ENCODE data around the gene GMNN.
"Not testable (repeated sequence)": the region's sequence is repeated elsewhere in the genome, so short reads cannot be mapped to it uniquely, and the experiment has no call there.

Gene GMNN

DNA sequence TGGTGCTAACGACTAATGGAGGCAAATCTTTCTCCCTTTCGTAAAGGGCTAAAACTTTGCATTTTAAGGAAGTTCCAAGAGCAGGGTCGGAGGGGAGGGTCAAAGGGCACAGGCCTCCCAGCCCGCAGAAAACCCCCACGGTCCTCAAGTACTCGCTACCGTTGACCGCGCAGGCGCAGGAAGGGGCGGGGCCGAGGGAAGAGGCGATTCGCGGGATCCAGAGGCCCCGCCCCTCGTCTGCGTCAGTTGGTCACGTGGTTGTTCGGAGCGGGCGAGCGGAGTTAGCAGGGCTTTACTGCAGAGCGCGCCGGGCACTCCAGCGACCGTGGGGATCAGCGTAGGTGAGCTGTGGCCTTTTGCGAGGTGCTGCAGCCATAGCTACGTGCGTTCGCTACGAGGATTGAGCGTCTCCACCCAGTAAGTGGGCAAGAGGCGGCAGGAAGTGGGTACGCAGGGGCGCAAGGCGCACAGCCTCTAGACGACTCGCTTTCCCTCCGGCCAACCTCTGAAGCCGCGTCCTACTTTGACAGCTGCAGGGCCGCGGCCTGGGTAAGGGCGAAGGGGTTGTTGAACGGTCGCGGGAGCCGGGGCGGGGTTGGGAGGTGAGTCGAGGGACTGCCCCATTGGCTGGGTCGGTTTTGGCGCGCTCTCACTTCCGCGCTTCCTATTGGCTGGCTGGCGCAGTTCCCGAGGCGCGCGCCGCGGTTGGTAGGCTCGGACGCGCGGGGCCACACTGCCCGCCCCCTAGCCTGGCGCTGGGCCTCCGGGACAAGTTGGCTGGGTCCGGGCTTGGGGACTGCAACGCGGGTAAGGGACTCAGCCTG lies at the start of gene GMNN:
GMNN (plus strand) TSS at position 242 of the 824 bp plus-strand sequence. CDS start 2,310 bp downstream, outside the sequence.
- peak; percentile 56 for DNase-seq (ENCODE audit: low read depth)

DNA sequence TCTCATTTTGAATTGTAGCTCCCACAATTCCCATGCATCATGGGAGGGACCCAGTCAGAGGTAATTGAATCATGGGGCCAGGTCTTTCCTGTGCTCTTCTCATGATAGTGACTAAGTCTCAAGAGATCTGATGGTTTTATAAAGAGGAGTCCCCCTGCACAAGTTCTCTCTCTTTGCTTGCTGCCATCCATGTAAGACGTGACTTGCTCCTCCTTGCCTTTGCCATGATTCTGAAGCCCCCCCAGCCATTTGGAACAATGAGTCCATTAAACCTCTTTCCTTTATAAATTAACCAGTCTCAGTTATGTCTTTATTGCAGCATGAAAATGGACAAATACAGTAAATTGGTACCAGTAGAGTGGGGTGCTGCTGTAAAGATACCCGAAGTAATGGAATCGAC lies 44.1 kb upstream of the GMNN start:
- not testable (repeated sequence) for DNase-seq (ENCODE audit: low read depth)

DNA sequence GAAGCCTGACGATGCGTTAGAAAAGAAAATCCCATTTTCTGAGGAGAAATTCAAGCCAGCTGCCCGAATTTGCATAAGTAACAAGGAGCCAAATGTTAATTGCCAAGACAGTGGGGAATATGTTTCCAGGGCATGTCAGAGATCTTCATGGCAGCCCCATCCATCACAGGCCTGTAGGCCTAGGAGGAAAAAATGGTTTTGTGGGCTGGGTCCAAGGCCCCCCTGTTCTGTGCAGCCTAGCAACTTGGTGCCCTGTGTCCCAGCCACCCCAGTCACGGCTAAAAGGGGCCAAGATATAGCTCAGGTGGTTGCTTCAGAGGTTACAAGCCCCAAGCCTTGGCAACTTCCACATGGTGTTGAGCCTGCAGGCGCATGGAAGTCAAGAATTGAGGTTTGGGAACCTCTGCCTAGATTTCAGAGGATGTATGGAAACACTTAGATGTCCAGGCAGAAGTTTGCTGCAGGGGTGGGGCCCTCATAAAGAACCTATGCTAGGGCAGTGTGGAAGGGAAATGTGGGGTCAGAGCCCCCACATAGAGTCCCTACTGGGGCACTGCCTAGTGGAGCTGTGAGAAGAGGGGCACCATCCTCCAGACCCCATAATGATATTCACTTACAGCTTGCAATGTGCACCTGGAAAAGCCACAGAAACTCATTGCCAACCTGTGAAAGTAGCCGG lies 43.1 kb upstream of the GMNN start:
- DNase-seq (ENCODE audit: low read depth) = not testable (repeated sequence)

DNA sequence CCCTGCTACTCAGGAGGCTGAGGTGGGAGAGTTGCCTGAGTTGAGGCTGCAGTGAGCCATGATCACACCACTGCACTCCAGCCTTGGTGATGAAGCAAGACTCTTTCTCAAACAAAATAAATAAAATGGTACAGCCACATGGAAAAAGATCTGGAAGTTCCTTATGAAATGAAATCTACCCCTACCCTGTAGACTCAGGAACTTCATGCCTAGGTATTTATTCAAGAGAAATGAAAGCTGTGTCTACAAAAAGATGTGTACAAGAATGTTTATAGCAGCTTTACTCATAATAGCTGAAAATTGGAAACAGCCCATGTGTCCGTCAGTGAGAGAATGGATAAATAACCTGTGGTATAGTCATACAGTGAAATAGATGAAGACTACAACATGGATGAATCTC lies 40.6 kb upstream of the GMNN start:
- DNase-seq (ENCODE audit: low read depth) = no peak

DNA sequence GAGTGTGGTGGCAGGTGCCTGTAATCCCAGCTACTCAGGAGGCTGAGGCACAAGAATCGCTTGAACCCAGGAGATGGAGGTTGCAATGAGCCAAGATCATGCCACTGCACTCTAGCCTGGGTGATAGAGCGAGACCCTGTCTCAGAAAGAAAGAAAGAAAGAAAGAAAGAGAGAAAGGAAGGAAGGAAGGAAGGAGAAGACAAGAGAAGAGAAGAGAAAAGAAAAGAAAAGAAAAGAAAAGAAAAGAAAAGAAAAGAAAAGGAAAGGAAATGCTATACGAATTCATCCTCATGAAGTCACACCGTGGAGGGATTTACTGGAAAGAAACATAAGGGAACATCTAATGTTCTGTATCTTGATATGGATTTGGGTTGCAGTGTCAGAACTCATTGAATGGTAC lies 40.0 kb upstream of the GMNN start:
- DNase-seq (ENCODE audit: low read depth) = not testable (repeated sequence)

DNA sequence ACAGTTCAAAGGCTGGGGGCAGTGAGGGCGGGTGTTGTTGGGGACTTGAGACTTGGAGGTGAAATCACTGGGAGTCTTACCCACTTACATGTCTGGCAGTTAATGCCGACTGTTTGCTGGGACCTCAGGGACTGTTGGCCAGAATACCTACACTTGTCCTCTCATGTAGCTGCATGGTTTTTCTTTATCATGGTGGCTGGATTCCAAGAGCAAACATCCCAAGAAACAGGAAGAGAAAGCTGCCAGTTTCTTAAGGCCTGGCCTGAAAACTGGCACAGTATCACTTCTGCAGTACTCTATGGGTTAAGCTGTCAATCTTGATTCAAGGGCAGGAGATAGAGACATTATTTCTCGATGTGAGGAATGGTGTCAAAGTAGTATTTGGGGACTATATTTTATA lies 36.0 kb upstream of the GMNN start:
- no peak for DNase-seq (ENCODE audit: low read depth)

DNA sequence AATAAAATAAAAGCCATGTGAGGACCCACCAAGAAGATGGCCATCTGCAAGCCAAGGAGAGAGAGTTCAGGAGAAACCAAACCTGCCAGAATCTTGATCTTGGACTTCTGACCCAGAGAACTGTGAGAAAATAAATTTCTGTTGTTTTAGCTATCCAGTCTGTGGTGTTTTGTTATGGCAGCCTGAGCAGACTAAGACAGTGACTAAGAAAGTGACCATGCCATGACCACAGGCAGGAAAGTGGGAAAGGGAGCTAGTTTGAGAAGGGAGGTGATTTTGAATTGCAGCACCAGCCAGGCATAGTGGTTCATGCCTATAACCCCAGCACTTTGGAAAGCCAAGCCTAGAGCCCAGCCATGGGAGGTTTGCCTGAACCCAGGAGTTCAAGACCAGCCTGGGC lies 33.9 kb upstream of the GMNN start:
- DNase-seq (ENCODE audit: low read depth) = no peak

DNA sequence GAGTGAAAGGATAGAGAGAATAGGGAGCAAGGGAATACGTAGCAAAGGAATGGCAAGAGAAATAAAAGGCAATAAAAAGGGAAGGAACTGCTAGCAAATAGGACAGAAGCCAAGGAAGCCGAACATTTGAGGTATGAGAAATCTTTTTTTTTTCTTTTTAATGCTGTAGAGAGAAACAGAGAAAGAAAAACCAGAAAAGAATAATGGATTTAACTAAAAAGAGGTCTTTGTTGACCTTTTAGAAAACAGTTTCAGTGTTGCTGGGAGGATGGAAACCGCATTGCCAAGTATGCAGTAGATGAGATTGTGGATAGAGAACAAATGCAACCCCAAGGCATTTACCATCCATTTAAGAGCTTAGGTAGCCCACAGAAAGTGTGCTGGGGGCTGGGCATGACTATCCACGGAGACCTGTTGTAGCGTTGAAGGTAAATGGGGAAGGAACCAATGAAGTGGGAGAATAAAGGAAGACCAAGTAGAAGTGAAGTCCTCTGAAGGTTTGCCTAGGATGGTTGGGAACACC lies 32.5 kb upstream of the GMNN start:
- DNase-seq (ENCODE audit: low read depth) = no peak

DNA sequence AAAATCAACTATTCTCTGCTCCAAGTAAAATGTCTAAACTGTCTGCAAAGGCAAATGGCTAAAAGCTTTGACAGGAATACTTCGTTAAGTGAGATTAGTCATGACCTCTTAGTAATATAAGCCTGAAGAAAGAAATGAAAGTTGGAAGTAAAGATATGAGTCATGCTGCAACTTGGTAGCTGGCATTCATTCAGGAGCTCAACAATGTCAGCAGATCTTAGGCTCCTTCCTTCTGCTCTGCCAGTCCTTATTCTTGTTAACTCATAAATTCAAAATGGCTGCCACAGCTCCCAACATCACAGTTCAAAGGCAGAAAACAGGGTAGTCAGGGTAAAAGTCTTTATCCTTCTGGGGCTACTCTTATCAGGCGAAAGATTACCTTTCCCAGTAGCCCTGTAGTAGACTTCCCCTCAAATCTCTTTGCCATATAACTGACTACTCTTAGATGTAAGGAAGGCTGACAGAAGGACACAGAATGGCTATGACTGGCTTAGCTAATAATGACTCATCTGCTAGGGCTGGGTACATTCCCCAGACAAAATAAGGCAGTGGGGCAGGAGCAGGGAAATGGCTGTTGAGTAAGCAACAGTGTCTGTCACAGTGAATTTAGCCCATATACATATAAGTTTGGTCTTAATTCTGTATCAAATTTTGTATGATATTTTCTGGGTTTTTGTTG lies 31.3 kb upstream of the GMNN start:
- DNase-seq (ENCODE audit: low read depth) = peak; percentile 92

DNA sequence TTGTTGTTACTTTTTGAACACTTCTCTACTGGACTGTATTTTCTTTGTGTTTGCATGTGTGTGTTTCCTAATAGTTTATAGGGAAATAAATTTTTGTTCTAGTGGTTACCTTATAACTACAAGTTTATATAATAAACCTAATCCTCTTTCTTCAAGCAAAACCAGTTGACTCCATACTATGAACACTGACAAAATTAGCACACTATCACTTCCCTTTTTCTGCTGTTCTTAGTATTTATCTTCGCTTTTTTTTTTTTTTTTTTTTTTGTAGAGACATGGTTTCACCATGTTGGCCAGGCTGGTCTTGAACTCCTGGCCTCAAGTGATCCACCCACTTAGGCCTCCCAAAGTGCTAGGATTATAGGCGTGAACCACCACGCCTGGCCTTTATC lies 30.8 kb upstream of the GMNN start:
- no peak for DNase-seq (ENCODE audit: low read depth)

DNA sequence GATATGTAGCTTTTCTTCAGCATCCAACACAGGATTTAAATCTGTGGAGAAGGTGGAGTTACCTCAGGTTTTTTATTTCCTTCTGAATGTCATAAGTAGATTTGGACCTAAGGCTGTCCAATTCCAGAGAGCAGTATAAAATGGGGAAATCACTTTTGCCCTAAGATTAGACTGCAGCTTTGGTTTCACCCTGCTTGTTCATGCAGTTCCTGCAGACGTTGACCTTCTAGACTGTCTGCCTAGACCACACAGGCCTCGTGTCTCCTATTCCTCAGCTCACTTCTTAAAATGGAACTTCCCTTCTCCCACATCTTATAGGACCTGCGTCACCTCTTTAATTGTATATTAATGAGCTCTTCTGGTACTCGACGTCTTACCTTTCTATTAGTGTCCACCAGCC lies 29.8 kb upstream of the GMNN start:
- DNase-seq (ENCODE audit: low read depth) = no peak

DNA sequence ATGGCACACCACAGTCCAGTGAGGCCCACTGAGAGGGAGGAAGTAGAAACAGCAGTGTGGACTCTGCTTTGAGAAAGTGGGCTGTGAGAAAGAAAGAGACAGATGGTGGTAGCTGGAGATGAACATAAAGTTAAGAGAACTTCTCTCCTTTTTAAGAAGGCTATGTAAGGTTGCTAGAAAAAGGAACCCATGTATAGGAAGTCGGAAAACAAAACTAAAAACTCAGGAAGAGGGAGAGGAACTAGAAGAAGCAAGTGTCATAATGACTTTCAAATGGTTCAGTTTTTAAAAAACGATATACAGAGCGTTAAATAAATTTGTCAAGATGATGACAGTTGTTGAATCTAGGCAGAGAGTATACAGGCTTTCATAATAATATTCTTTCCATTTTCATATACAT lies 25.4 kb upstream of the GMNN start:
- DNase-seq (ENCODE audit: low read depth) = no peak

DNA sequence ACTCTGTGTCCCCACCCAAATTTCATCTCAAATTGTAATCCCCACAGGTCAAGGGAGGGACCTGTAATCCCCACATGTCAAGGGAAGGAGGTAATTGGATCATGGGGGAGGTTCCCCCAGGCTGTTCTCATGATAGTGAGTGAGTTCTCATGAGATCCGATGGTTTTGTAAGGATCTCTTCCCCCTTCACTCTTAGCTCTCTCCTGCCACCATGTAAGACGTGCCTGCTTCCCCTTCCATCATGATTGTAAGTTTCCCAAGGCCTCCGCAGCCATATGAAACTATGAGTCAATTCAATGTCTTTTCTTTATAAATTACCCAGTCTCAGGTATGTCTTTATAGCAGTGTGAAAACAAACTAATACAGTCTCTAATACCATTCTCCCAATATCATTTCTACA lies 23.9 kb upstream of the GMNN start:
- not testable (repeated sequence) for DNase-seq (ENCODE audit: low read depth)

DNA sequence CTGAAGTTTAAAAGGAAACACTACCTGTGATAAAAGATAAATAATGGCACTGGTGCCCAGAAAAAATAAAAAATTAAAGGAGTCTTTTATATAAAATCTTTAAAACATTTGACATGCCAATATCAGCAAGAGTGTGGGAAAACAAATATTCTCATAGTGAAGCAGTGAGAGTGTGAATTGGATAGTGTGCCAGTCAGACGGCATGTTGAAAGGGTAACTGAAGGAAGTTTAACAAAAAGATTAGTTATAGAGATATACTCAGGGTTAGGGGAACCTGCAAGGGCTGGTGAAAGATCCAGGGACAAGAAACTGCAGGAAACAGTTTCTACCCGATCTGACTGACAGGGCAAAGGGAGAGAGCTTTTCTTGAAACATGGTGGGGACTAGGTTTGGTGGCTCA lies 22.2 kb upstream of the GMNN start:
- DNase-seq (ENCODE audit: low read depth) = no peak

DNA sequence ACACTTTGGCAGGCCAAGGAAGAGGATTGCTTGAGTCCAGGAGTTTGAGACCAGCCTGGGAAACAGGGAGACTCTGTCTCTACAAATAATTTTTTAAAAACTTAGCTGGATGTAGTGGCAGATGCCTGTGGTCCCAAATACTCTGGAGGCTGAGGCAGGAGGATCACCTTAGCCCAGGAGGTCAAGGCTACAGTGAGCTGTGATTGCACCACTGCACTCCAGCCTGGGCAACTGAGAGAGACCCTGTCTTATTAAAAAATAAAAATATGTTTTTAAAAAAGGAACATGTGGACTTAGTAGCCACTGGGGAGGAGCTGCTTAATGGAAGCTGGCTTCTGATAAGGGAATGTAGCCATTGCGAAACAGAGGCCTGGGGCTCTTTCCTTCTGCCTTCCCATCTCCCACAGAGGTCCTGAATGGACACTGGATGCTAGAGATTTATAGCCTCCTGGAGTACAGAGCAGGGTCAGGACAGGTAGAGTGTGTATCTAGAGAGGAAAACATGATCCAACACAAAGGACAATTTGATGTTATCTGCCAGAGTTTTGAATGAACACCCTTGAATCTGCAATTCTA lies 21.7 kb upstream of the GMNN start:
- DNase-seq (ENCODE audit: low read depth) = no peak

DNA sequence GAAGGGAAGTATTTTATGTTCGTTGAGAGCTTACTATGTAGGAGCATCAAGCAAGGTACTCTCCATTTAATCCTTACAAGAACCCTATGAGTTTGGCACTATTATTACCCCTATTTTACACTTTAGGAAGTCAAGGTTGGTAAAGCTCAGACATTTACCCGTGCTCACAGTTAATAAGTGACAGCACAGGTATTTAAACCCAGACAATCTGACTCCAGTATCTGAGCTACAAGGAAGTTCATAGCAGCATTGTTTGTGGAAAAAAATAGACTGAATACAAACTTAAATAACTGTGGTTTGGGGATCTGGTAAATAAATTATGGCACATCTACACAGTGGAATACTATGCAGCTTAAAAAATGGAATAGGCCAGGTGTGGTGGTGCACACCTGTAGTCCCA lies 21.2 kb upstream of the GMNN start:
- DNase-seq (ENCODE audit: low read depth) = no peak

DNA sequence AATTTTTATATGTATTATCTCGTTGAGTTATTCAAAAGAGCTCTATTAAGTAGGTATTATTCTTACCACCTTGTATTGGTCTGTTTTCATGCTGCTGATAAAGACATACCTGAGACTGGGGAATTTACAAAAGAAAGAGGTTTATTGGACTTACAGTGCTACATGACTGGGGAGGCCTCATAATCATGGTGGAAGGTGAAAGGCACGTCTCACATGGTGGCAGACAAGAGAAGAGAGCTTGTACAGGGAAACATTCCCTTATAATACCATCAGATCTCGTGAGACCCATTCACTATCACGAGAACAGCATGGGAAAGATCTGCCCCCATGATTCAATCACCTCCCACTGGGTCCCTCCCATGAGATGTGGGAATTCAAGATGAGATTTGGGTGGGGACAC lies 20.4 kb upstream of the GMNN start:
- DNase-seq (ENCODE audit: low read depth) = not testable (repeated sequence)

DNA sequence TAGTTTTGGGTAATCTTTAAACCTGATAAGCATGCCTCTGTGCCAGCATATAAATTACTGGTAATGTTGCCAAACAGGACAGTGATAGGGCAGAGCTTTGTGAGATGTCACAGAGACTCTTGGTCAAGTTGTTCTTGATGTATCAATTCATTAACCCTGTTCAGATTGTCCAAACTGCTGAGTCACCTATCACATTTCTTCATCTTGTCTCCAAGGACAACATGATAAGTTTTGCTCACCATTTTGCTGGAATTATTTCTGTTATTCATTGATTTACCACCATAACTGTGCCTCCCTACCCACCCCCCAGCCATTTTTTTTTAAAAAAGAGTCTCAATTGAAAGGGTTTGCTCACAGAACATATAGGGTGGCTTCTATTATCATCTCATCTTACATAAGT lies 19.5 kb upstream of the GMNN start:
- DNase-seq (ENCODE audit: low read depth) = no peak

DNA sequence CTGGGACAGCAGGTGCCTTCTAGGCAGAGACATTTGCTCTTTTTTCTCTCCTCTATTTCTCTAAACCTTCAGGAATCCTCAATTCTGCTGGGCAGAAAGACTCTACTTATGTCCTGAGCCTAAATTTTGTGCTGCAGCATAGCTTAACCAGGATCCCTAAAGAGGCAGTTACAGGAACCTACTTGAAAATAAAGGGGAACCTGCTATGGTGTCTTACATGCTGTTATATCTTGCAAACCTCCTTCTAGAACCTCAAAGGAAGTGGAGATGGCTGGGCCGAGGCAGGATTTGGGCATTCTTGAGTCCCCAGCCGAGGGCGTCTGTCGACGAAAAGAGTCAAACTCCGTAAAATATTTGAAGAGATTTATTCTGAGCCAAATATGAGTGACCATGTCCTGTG lies 17.1 kb upstream of the GMNN start:
- no peak for DNase-seq (ENCODE audit: low read depth)

DNA sequence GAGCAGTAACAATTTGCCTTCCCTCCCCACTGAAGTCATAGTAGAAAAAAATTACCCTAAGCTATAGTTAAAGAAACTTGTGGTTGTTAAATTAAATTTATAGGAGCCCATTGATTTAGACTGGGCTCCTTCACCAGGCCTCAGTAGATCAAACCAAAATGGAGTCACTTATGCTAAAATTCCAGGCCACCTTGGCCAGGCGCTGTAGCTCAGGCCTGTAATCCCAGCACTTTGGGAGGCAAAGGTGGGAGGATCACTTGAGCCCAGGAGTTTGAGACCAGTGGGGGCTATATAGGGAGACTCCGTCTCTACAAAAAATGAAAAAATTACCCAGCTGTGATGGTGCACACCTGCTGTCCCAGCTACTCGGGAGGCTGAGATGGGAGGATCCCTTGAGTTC lies 15.0 kb upstream of the GMNN start:
- DNase-seq (ENCODE audit: low read depth) = no peak

DNA sequence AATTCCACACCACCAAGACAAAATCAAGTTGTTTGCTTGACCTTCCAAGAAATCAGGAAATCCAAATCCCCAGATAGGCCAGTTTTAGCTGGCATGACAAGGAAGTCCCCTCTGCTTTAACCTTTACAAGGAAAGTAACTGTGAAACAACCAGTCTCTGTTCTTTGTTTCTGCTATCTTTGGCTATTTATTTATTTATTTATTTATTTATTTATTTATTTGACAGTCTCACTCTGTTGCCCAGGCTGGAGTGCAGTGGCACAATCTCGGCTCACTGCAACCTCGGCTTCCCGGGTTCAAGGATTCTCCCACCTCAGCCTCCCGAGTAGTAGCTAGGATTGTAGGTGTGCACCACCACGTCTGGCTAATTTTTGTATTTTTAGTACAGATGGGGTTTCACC lies 14.5 kb upstream of the GMNN start:
- DNase-seq (ENCODE audit: low read depth) = no peak

DNA sequence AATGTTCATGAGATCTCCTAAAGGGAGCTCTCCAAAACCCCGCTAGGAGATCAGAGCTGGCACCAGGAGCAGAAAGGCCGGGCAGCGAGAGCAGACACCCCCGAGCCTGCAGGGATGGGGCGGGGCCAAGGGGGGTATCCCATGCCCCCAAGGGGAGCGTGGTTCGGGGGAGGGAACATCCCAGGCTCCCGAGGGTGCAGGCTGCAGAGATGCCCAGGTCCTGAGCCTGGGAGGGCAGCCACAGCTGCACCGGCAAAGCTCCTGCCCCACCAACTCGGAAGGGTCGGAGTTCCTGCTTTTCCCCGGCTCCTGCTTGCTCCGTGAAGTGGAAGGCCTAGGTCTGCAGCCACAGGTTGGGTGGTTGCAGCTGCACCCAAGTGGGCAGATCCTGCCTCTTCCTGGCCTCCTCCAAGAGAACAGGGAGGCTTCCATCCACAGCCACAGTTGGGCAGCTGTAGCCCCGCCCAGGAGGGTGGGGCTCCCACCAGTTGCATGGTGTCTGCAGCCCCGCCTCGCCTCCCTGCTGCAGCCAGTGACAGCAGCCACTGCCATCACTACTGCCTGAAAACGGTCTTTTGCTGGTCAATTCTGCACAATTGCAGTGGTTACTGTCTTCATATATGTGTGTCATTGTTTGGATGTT lies 13.4 kb upstream of the GMNN start:
- DNase-seq (ENCODE audit: low read depth) = no peak

Data from non-pigmented ciliary epithelial cell (primary cell).